NB4 (cell line): ENCODE results near the gene DNAJC9.
A peak's percentile ranks its signal among the peaks of the same experiment; 100 is the strongest.

Experiments used
- DNase-seq: peaks from one replicate; pipeline ENCODE4 v3.0.0; 2010; ENCODE audit warnings: low read depth
- H3K4me3 ChIP-seq: one replicate; pipeline ENCODE4 v1.5.1; 2011; ENCODE audit warnings: mild to moderate bottlenecking, low read depth, low read length, moderate library complexity
- MYC ChIP-seq: IDR thresholded peaks from 2 replicates; pipeline ENCODE4 v1.6.1; 2011; ENCODE audit warnings: low read depth, low read length
- POLR2A ChIP-seq: IDR thresholded peaks from 2 replicates; pipeline ENCODE4 v1.6.1; 2011; ENCODE audit warnings: mild to moderate bottlenecking; ENCODE audit not compliant: insufficient read length; ENCODE audit errors: extremely low read depth
- TF ChIP-seq, protein P1 (sequence below): IDR thresholded peaks from one replicate; pipeline ENCODE4 v1.5.1; 2012; ENCODE audit warnings: low read depth, low read length
- TF ChIP-seq, protein P2 (sequence below): IDR thresholded peaks from 2 replicates; pipeline ENCODE4 v1.6.1; 2011; ENCODE audit warnings: low read depth, low read length

DNAJC9 gene

DNA sequence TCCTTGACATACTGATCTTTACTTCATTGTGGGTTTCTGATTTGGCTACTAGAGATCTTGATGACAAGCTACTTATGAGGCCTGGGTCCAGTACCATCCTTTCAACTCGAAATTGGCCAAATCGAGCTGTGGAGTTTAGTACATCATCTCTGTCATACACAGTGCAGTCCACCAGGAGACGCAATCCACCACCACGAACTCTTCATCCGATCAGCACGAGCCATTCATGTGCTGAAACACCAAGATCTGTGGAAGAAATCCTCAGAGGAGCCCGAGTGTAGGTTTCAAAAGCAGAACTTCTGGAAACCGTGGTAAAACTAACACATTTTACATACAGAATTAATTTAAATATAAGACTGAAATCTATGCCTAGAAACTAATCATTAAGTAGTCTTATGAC, 14.2 kb downstream of the DNAJC9 start:
- TF ChIP-seq, protein P1, sequence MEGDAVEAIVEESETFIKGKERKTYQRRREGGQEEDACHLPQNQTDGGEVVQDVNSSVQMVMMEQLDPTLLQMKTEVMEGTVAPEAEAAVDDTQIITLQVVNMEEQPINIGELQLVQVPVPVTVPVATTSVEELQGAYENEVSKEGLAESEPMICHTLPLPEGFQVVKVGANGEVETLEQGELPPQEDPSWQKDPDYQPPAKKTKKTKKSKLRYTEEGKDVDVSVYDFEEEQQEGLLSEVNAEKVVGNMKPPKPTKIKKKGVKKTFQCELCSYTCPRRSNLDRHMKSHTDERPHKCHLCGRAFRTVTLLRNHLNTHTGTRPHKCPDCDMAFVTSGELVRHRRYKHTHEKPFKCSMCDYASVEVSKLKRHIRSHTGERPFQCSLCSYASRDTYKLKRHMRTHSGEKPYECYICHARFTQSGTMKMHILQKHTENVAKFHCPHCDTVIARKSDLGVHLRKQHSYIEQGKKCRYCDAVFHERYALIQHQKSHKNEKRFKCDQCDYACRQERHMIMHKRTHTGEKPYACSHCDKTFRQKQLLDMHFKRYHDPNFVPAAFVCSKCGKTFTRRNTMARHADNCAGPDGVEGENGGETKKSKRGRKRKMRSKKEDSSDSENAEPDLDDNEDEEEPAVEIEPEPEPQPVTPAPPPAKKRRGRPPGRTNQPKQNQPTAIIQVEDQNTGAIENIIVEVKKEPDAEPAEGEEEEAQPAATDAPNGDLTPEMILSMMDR: peak; percentile 41
- TF ChIP-seq POLR2A: no peak
- TF ChIP-seq, protein P2, sequence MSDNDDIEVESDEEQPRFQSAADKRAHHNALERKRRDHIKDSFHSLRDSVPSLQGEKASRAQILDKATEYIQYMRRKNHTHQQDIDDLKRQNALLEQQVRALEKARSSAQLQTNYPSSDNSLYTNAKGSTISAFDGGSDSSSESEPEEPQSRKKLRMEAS: no peak
- no peak for TF ChIP-seq MYC
- DNase-seq: peak; percentile 51
- H3K4me3 ChIP-seq: no peak overlapping the region

DNA sequence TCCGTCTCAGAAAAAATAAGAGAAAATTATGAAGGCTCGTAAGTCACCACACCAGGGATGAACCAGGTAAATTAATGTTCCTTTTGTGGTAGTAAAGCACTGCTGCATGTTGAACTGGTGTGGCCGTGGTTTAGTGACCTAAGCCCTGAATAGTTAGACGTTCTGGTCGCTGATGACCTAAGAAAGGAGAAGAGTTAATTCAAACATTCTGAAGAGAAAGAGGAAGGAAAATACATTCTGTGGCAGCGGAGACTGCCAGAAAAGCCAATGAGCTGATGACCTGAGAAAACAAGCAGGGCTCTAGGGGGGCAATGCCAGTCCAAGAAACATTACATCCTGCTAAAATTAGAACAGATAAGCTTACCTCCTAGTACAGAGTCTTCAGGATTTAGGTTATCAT, 17.5 kb downstream of the DNAJC9 start:
- TF ChIP-seq POLR2A (no peak), MYC (no peak)
- TF ChIP-seq, protein P1: no peak
- TF ChIP-seq, protein P2: no peak
- DNase-seq: peak; percentile 48
- no peak overlapping the region for H3K4me3 ChIP-seq

DNA sequence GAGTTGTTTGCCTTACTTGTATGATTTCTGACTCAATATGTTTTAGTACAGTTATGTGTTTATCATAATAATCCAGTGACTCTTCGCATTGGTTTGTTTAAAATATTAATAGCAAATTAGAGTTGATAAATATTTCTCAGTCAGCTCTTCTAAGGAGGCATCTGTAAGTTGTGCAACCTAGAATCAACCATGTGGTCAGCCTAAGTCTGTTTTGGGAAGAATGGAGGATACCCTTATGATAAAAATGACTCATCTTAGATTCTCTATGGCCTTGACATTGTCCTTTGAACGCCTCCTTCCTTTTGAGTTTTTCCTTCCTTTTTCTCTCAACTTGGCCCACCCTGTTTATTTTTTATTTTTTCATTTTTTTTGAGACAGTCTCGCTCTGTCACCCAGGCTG, 18.8 kb downstream of the DNAJC9 start:
- no peak overlapping the region for H3K4me3 ChIP-seq
- DNase-seq: peak; percentile 61
- TF ChIP-seq POLR2A: no peak
- TF ChIP-seq, protein P2: peak; percentile 56; the same call in 1 of the 2 replicates
- TF ChIP-seq, protein P1: no peak
- peak; percentile 66 for TF ChIP-seq MYC

DNA sequence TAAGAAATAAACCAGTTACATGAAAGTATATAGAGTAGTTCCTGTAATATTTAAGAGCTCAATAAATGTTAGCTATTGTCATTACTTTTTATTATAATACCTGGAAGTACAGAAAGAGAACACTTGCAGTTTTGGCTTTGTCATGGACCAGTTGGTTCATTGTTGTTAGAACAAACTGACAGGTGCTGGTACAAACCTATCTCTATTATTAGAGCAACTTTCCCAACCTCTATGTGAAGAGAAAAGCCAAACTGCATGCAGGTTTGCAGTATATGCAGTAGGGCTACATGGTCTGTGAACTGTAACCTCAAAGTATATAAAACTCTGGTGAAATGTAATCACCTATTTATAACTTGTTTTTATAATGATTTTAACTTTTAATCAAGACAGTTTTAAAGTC, 20.4 kb downstream of the DNAJC9 start:
- no peak overlapping the region for H3K4me3 ChIP-seq
- TF ChIP-seq MYC (no peak), POLR2A (no peak)
- TF ChIP-seq, protein P1: no peak
- TF ChIP-seq, protein P2: no peak
- no peak for DNase-seq

DNA sequence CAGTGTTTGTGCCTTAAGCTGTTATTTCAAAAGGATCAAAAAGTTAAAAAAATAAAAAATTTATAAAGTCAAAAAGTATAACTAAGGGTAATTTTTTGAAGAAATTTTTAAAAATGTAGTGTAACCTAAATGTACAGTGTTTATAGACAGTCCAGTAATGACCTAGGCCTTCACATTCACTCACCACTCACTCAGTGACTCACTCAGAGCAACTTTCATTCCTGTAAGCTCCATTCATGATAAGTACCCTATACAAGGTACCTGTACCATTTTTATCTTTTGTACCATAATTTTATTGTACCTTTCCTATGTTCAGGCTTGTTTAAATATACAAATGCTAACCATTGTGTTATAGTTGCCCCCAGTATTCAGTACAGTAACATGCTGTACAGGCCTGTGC, 21.5 kb downstream of the DNAJC9 start:
- DNase-seq: no peak

More for the DNA sequence above, 21.5 kb downstream of the DNAJC9 start:
- no peak overlapping the region for H3K4me3 ChIP-seq
- TF ChIP-seq, protein P1: no peak
- TF ChIP-seq, protein P2: no peak
- TF ChIP-seq MYC: no peak
